A673 (cell line): ENCODE measurements around the gene ARPP19.

Experiments used
- EZH2 ChIP-seq: fragments of 200-600 bp; sonication (generic); IDR thresholded peaks from 2 replicates; pipeline ENCODE4 v1.6.1; 2017; ENCODE audit warnings: borderline replicate concordance, low read depth, mild to moderate bottlenecking, mixed read lengths, antibody characterized with exemption, low read length; ENCODE audit not compliant: poor library complexity, severe bottlenecking
- TF ChIP-seq, protein P1 (sequence below): fragments of 300-800, 200-600 bp; sonication (generic); conservative IDR thresholded peaks from 2 replicates; pipeline ENCODE4 v1.5.1; 2017; ENCODE audit warnings: low read depth, mild to moderate bottlenecking, antibody characterized with exemption, low read length, moderate library complexity, mixed read lengths

DNA sequence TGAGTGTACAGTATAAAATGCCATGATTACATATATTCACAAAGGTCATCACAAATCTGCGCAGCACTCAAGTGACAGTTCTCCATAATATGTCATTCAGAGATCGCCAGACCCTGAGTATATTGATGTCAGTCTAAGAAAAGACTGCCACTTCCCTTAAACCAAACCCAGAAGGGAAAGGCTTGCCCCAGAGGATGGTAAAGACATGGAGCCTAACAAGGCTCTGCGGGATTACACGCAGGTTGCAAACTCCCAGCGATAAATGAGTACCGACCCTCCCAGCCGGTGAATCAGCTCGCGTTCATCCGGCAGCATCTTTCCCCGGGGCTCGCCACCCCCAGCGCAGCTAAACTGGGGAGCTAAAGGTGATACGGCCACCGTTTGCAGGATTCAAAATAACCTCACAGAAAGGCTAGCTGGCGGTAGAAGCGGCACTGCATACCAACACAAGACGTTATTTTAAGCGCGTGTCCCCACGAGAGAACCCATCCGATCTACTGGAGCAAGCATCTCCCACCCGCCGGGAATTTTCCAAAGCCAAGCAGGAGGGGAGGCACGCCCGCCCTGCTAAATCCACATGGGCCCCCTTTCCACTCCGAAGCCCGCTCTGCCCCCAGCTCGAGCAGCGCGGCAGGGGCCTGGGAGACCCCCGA lies 40.8 kb downstream of the ARPP19 start:
- TF ChIP-seq, protein P1, sequence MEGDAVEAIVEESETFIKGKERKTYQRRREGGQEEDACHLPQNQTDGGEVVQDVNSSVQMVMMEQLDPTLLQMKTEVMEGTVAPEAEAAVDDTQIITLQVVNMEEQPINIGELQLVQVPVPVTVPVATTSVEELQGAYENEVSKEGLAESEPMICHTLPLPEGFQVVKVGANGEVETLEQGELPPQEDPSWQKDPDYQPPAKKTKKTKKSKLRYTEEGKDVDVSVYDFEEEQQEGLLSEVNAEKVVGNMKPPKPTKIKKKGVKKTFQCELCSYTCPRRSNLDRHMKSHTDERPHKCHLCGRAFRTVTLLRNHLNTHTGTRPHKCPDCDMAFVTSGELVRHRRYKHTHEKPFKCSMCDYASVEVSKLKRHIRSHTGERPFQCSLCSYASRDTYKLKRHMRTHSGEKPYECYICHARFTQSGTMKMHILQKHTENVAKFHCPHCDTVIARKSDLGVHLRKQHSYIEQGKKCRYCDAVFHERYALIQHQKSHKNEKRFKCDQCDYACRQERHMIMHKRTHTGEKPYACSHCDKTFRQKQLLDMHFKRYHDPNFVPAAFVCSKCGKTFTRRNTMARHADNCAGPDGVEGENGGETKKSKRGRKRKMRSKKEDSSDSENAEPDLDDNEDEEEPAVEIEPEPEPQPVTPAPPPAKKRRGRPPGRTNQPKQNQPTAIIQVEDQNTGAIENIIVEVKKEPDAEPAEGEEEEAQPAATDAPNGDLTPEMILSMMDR, result no peak
- TF ChIP-seq EZH2, result no peak
